Psoas muscle (tissue), 8 donors: ENCODE results near the gene BRF1. TPM values are rescaled to one million over a fixed set of nuclear protein-coding genes. Genes with fewer than 3 reads are reported as not detected.

Experiments used
- ATAC-seq, 4 donors: fragments of 200-7000 bp; cut with Tn5 transposase; one replicate each; pipeline ENCODE4 v1.9.1; 2020; ENCODE audit warnings: moderate library complexity in 3 of 4, mild to moderate bottlenecking in 2 of 4
- DNase-seq, 2 donors: peaks; one replicate each; pipeline ENCODE4 v3.0.0-alpha.2; 2020
- H3K27ac ChIP-seq: fragments of 200-600 bp; one replicate; pipeline ENCODE4 v1.8.0; 2022
- H3K27me3 ChIP-seq, 3 donors: fragments of 200-600 bp in 1 of 3; one replicate each; pipeline versions ENCODE4 v1.6.1 to v1.8.0; 2013 to 2022; ENCODE audit warnings: low read length in 2 of 3, mild to moderate bottlenecking in 2 of 3, moderate library complexity in 1 of 3; ENCODE audit not compliant: insufficient read depth in 3 of 3
- H3K36me3 ChIP-seq, 2 donors: fragments of 200-600 bp in 1 of 2; one replicate each; pipeline versions ENCODE4 v1.6.1 to v1.8.0; 2013 to 2022; ENCODE audit warnings: low read depth in 1 of 2, mild to moderate bottlenecking in 1 of 2, moderate library complexity in 1 of 2; ENCODE audit not compliant: insufficient read depth in 1 of 2
- H3K4me1 ChIP-seq: fragments of 200-600 bp; one replicate; pipeline ENCODE4 v1.8.0; 2022
- H3K4me3 ChIP-seq: fragments of 200-600 bp; one replicate; pipeline ENCODE4 v1.8.0; 2022; ENCODE audit warnings: mild to moderate bottlenecking
- H3K9me3 ChIP-seq: fragments of 200-600 bp; one replicate; pipeline ENCODE4 v1.8.0; 2022
- WGBS, 3 donors: extraction: QIAGEN DNeasy Blood & Tissue Kit; methylation state at CpG; one replicate each; pipeline versions ENCODE4 v1.1.6 to v1.1.7; 2013; 5-methylcytosine and 5-hydroxymethylcytosine counted together
- intact Hi-C, 2 donors: fragments of 100-400 bp; cut with DNase I; formaldehyde crosslinking; loops; one replicate each; pipeline versions ENCODE4 v1.11.0 to v1.14.2; 2022
- polyA plus RNA-seq, 3 donors: library from polyadenylated mRNA; stranded (reverse); fragments of 200-250 nt; gene quantifications; one replicate each; pipeline ENCODE4 v1.2.3, GENCODE V29; 2013
- total RNA-seq, 4 donors: library from RNA; stranded (reverse); fragmentation: NEBNext Ultra II Directional in 2 of 4; extraction: Animal tissue kit (Norgen Biotek cat#: 25700) in 2 of 4; gene quantifications; one replicate each; pipeline versions ENCODE4 v1.2.1 to v1.2.4, GENCODE V29; 2021 to 2023
- TF ChIP-seq, protein P1 (sequence below): fragments of 200-600 bp; IDR thresholded peaks from one replicate; pipeline ENCODE4 v1.8.0; 2022; ENCODE audit warnings: antibody characterized with exemption
- donor health status: healthy with polysubstance abuse.
- donor health status: DM: no; HTN: no; CAD: no; lungs with moderate emphysema.
- donor health status: Bipolar disorder and iron deficiency.
- donor health status: healthy.
- donor health status: DM: yes; HTN: yes; CAD: no.
- donor health status: DM: no; HTN: no; CAD: no.
- donor health status: DM: no; HTN: no; CAD: no.
- donor health status: DM: yes; HTN: yes; CAD: no.

The BRF1 gene
- total and polyA plus RNA-seq, 7 donors = 12.9 to 26.2 (median 17.1) TPM

DNA sequence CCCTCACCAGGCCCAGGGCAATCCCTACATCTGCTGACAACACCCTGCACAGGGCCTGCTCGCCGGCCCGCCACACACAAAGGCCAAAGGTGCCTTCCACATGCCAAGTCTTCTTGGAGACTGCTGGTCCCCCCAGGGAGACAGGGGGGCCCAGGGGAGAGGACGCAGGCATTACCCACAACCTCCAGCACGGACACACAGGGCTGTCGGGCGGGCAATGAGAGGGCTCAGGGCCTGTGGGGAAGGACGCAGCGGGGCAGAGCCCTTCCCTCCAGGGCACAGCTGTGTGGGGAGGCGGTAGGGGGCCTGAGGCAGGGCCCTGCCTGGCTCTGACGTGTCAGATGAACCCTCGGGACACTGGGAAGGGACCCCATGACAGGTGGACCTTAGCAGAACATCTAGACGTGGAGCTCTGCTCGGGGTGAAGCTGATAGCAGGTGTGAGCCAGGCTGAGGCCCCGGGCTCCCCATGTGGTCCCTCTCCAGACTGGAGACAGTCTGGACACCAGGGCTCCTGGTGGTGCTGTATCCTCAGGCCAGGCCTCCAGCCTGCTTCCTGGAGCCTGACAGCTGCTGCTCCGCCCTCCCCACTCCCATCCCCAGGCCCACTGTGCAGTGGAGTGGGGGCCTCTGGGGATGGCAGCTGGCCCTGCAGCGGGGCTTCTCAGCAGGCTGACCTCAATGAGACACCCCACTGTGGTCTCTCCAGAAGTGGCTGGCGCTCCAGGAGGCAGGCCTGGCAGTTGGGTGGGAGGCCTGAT, 88.1 kb downstream of the BRF1 start:
- peaks cover 14% of the 10 kb centered on the region for H3K4me1 ChIP-seq
- no peaks in the 10 kb centered on the region for H3K27me3 ChIP-seq
- H3K9me3 ChIP-seq = no peaks in the 10 kb centered on the region
- ATAC-seq = no peak
- TF ChIP-seq, protein P1, sequence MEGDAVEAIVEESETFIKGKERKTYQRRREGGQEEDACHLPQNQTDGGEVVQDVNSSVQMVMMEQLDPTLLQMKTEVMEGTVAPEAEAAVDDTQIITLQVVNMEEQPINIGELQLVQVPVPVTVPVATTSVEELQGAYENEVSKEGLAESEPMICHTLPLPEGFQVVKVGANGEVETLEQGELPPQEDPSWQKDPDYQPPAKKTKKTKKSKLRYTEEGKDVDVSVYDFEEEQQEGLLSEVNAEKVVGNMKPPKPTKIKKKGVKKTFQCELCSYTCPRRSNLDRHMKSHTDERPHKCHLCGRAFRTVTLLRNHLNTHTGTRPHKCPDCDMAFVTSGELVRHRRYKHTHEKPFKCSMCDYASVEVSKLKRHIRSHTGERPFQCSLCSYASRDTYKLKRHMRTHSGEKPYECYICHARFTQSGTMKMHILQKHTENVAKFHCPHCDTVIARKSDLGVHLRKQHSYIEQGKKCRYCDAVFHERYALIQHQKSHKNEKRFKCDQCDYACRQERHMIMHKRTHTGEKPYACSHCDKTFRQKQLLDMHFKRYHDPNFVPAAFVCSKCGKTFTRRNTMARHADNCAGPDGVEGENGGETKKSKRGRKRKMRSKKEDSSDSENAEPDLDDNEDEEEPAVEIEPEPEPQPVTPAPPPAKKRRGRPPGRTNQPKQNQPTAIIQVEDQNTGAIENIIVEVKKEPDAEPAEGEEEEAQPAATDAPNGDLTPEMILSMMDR = no peak
- H3K27ac ChIP-seq = no peak overlapping the region
- H3K36me3 ChIP-seq = peaks cover 0 to 25% of the 10 kb centered on the region in 2 donors
- WGBS, 3 donors = 76 to 83% (median 81%) methylated on average over 18 of the region's 18 CpGs
- intact Hi-C loops = no loop called here
- no peak overlapping the region for H3K4me3 ChIP-seq
- peak in 1 of 2 donors; percentile 9 for DNase-seq

DNA sequence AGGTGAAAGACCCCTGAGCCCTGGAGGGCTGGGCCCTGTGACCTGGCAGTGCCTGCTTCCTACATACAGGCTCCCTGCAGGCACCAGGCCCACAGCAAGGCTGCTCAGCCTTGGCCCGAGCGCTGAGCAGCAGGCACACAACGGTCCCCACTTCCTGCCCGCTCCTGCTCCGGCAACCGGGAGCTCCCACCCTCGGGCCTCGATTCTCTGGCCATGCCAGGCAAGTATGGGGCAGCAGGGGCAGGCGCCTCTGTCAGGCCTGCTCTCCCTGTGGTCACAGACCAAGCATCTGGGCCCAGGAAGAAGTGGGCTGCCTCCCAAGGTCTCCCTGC, 89.1 kb downstream of the BRF1 start:
- WGBS, 3 donors = 84 to 91% (median 87%) methylated on average over 9 of the region's 9 CpGs
- intact Hi-C loops = no loop called here
- H3K9me3 ChIP-seq = no peaks in the 10 kb centered on the region
- DNase-seq = no peak
- H3K4me3 ChIP-seq = no peak overlapping the region
- H3K4me1 ChIP-seq = peaks cover 14% of the 10 kb centered on the region
- TF ChIP-seq, protein P1 = no peak
- H3K27me3 ChIP-seq = no peaks in the 10 kb centered on the region
- peaks cover 0 to 15% of the 10 kb centered on the region in 2 donors for H3K36me3 ChIP-seq
- no peak for ATAC-seq
- no peak overlapping the region for H3K27ac ChIP-seq

DNA sequence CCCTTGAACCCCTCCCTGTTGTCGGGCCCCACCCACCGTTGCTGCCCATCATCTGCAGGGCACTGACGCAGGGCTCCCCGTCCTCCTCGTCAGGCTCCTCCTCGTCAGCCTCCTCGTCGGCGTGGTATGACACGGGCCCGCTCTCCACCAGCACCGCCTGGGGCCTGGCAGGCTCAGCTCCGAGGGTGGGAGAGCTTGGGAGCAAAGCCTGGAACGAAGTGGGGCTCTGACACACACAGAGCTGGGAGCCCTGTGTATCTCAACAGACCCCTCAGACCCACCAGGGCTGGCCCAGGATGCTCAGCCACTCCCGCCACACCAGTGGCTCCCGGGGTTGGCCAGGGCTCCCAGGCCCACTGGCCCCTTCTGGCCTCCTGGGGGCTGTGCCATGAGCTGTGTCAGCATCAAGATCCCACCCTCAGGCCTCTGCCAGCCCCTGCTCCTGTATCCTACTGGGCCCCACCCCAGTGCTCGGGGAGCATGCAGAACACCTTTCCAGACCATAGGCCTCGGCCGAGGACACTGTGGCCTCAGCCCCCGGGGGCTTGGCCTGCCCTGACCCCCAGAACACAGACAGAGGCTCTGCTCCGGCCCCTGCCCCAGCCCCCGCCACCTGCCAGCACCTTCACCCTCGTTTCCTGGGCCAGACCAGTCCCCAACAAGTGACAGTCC, 89.6 kb downstream of the BRF1 start:
- no peak for ATAC-seq
- peak in 1 of 2 donors; percentile 6 for DNase-seq
- intact Hi-C loops = no loop called here

DNA sequence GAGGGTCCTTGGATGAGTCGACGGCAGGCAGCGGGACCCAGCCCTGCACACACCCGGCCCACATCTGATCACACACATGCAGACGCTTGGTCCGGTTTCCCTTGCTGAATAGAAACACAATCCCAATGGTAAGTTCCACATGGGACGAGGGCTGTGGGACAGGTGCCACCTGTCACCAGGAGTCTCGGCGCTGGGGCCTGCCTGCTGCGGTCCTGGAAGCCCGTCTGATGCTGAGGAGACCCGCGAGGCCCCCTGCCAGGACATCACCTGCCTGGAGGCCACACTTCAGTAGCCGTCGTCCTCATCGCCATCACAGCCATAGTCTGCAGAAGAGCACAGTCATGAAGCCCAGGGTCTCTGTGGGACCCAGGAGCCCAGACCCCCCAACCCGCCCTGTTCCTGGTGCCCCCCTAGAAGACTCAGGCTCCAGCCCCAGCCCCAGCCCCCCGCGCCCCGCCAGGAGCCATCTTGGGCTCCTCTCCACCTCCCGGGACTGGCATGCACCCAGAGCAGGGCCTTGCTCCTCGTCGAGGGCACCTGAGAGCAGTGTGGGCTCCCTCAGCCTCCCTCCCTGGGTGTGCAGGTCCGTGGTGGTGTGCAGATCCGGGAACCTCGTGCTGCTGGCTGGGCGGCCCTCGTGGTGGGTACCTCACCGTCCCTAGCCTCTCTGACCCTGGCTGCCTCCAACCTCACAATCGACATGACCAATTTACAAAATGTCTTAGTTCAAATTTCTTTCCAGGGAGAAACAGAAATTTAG, 90.4 kb downstream of the BRF1 start:
- peaks cover 17% of the 10 kb centered on the region for H3K4me1 ChIP-seq
- no peak for ATAC-seq
- TF ChIP-seq, protein P1 = no peak
- H3K9me3 ChIP-seq = no peaks in the 10 kb centered on the region
- WGBS, 3 donors = 88 to 93% (median 92%) methylated on average over 30 of the region's 30 CpGs
- H3K36me3 ChIP-seq = peaks cover 0 to 14% of the 10 kb centered on the region in 2 donors
- no peak overlapping the region for H3K27ac ChIP-seq
- DNase-seq = no peak
- no peak overlapping the region for H3K4me3 ChIP-seq
- no peaks in the 10 kb centered on the region for H3K27me3 ChIP-seq
- intact Hi-C loops = no loop called here

More for the DNA sequence above, 89.6 kb downstream of the BRF1 start:
- Histone ChIP-seq H3K4me1 (peaks cover 14% of the 10 kb centered on the region), H3K27ac (no peak overlapping the region), H3K9me3 (no peaks in the 10 kb centered on the region), H3K27me3 (no peaks in the 10 kb centered on the region), H3K36me3 (peaks cover 0 to 14% of the 10 kb centered on the region in 2 donors), H3K4me3 (no peak overlapping the region)
- 91 to 95% (median 93%) methylated on average over 19 to 23 of the region's 23 CpGs for WGBS, 3 donors
- TF ChIP-seq, protein P1 = no peak
